ENCODE measurements around the gene TRMT10A. TPM values are rescaled to one million over a fixed set of nuclear protein-coding genes. Genes with fewer than 3 reads are reported as not detected.

Gene TRMT10A, protein sequence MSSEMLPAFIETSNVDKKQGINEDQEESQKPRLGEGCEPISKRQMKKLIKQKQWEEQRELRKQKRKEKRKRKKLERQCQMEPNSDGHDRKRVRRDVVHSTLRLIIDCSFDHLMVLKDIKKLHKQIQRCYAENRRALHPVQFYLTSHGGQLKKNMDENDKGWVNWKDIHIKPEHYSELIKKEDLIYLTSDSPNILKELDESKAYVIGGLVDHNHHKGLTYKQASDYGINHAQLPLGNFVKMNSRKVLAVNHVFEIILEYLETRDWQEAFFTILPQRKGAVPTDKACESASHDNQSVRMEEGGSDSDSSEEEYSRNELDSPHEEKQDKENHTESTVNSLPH
- 3.3 to 4.8 TPM (median 4.3 TPM) in 5 replicates for total RNA-seq (2022; extraction: Qiagen RNA extraction)

DNA sequence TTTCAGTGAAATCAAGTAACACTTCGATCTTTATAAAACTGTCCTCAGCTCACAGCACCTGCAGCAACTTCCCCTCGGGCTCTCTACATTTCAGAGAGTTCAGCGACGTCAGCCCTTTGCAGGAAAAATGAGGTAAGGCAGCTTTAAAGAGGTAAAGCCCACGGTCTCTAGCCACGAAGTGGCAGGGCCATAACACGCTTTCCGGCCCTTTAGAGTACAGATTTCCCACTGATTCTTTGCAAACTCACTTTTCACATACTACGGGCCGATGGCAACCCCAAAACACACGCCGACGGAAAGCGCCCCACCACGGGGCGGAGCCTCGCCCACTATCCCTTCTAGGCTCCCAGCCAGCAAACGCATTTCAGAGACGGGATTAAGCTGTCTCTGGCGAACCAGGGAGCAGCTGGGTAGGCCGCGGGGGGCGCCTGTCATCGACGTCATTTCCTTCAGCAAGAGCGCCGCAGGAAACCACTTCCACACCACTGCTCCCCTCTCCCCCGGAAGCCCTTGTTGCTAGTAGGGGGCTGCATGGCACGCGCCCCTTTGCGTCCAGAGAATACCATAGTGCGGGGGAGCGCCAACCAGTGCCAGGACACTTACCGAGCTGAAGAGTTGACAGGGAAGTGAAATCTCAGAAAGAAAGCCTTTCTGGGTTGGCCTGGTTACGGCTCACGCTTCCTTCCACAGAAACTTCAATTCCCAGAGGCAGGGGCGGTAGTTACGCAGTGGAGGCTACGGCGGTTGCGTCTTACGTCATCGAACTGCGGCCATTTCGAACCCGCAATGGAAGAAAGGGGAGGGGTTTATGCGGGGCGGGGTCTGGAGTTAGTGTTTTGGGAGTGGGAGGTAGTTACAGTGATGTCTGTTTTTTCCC lies at the start of gene TRMT10A:
Gene TRMT10A, minus strand, starts transcription at position 730 of the 877 bp plus-strand sequence. CDS start 4,701 bp downstream, outside the sequence.

DNA sequence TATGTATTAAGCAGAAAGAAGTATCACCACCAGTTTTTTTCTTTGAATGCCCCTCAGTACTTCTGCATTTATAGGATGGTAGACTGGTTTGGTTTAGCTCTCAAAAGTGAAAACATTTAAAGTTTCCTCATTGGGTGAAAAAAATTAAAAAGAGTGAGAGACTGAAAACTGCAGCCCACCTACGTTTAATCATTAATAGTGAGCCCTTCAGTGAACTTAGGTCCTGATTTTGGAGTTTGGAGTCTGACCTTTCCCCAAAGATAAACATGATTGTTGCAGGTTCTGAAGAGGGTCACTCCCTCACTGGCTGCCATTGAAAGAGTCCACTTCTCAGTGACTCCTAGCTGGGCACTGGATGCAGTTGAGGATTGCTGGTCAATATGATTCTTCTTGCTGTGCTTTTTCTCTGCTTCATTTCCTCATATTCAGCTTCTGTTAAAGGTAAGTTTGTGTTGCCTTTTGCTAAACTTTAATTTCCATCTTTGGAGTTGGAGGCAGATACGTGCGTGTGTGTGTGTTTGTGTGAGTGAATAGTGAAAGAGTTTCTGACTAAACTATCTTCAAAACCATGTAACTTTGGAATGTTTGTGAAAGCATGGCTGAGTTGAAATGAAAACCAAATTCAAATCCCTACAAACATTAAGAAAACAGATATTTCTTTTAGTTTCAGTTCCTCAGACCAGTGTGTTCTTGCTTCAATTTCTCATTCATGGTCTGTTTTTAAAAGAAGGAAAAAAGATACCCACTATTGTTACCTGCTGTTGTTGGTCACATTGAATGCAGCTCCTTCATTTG lies 10.9 kb upstream of the TRMT10A start, which contains the start of gene MTTP:
Gene MTTP, plus strand, starts transcription at position 295 of the 795 bp plus-strand sequence. Its CDS starts 86 bp downstream, at position 381.

DNA sequence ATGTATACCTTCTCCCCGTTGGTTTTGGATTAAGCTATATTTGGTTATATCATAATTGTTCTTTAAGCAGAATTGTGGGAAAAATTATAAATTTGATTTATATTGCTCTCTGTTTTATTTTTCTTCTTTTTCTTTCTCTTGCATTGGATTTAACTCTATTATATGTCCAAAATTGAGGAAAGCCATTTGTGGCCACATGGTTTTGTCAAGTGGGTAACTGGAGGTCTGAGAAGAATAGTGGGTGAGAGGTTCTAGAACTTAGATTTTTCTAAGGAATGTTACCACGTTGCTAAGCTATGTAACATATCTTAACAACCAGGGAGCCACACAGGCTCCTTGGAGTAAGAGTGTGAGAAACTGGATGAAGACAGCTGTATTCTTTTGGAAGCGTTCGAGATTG lies 53.1 kb downstream of the TRMT10A start, which contains the start of gene C4orf17:
Gene C4orf17, plus strand, starts transcription at position 301 of the 400 bp plus-strand sequence. CDS start 2,061 bp downstream, outside the sequence.

Other genes starting within 250 kb of the TRMT10A start
- gene ADH1B, start 242.6 kb downstream of the TRMT10A start, total RNA-seq (2022; extraction: Qiagen RNA extraction), result not detected in 5 replicates
- gene ADH1C, start 211.3 kb downstream of the TRMT10A start, total RNA-seq (2022; extraction: Qiagen RNA extraction), result not detected in 5 replicates
- not detected in 5 replicates for gene ADH7, start 128.7 kb downstream of the TRMT10A start, total RNA-seq (2022; extraction: Qiagen RNA extraction)
- gene C4orf17, start 53.0 kb downstream of the TRMT10A start, total RNA-seq (2022; extraction: Qiagen RNA extraction), result not detected in 5 replicates
- 0.02 TPM in 1 of 5 replicates, not detected in the others for gene MTTP, start 10.8 kb upstream of the TRMT10A start, total RNA-seq (2022; extraction: Qiagen RNA extraction)
- gene C4orf54, start 93.8 kb upstream of the TRMT10A start, total RNA-seq (2022; extraction: Qiagen RNA extraction), result 0.01 TPM in 1 of 5 replicates, not detected in the others

Measured in A549 treated with dexamethasone at 1 μM for 4 hours (cell line).